ENCODE data around the gene C9orf40. TPM values are rescaled to one million over a fixed set of nuclear protein-coding genes. Genes with fewer than 3 reads are reported as not detected.

Gene C9orf40
- total RNA-seq: 3.5 TPM

- DNase-seq: peak; percentile 80
Measured at GRCh38 chr9:74952201-74953151, at the start of gene C9orf40. C9orf40 (minus strand) TSS chr9:74952912; CDS start chr9:74952611, 301 bp downstream.

GRCh38 chr9:75001719-75002421, 49.2 kb upstream of the C9orf40 start:
- peak; percentile 55 for DNase-seq

- DNase-seq: no peak
Measured at GRCh38 chr9:75000835-75001234, 48.1 kb upstream of the C9orf40 start.

- no peak for DNase-seq
Measured at GRCh38 chr9:74985041-74985440, 32.3 kb upstream of the C9orf40 start.

- DNase-seq: no peak
Measured at GRCh38 chr9:74983709-74984108, 31.0 kb upstream of the C9orf40 start.

- DNase-seq: no peak
Measured at GRCh38 chr9:74979844-74980243, 27.1 kb upstream of the C9orf40 start.

- peak; percentile 3 for DNase-seq
Measured at GRCh38 chr9:74977287-74977686, 24.6 kb upstream of the C9orf40 start.

GRCh38 chr9:74975538-74975937, 22.8 kb upstream of the C9orf40 start:
- no peak for DNase-seq

- no peak for DNase-seq
Measured at GRCh38 chr9:74974558-74974957, 21.8 kb upstream of the C9orf40 start.

- DNase-seq: no peak
Measured at GRCh38 chr9:74973714-74974113, 21.0 kb upstream of the C9orf40 start.

- no peak for DNase-seq
Measured at GRCh38 chr9:74963056-74963455, 10.3 kb upstream of the C9orf40 start.

- DNase-seq: no peak
Measured at GRCh38 chr9:74961496-74961895, 8.8 kb upstream of the C9orf40 start.

- DNase-seq: no peak
Measured at GRCh38 chr9:74960561-74960960, 7.8 kb upstream of the C9orf40 start.

GRCh38 chr9:74958587-74958986, 5.9 kb upstream of the C9orf40 start:
- DNase-seq: no peak

- peak; percentile 75 for DNase-seq
Measured at GRCh38 chr9:74953235-74953751, 581 bp upstream of the C9orf40 start.

GRCh38 chr9:74951725-74952151, 974 bp downstream of the C9orf40 start:
- no peak for DNase-seq

GRCh38 chr9:74951107-74951720, 1.5 kb downstream of the C9orf40 start:
- DNase-seq: no peak

GRCh38 chr9:74949859-74950855, 2.6 kb downstream of the C9orf40 start:
- no peak for DNase-seq

- no peak for DNase-seq
Measured at GRCh38 chr9:74948937-74949336, 3.8 kb downstream of the C9orf40 start.

GRCh38 chr9:74946686-74947085, 6.0 kb downstream of the C9orf40 start:
- no peak for DNase-seq

- no peak for DNase-seq
Measured at GRCh38 chr9:74942801-74943200, 9.9 kb downstream of the C9orf40 start.

Data from skin of body (tissue), 2 donors.